Nephron (organoid): Measurements from ENCODE around the gene SLC4A2.

ENCODE experiments used
- H3K27ac Mint-ChIP-seq, 3 experiments: 2 replicates each; pipeline ENCODE4 v1.8.0; 2020; ENCODE audit warnings: mixed read lengths in 3 of 3, mild to moderate bottlenecking in 2 of 3, moderate library complexity in 1 of 3
- H3K27me3 Mint-ChIP-seq: 2 replicates; pipeline ENCODE4 v1.8.0; 2021; ENCODE audit warnings: low read depth, mild to moderate bottlenecking, moderate library complexity, mixed read lengths
- H3K36me3 Mint-ChIP-seq: 2 replicates; pipeline ENCODE4 v1.8.0; 2020; ENCODE audit warnings: low read depth, mixed read lengths
- H3K4me1 Mint-ChIP-seq: 2 replicates; pipeline ENCODE4 v1.8.0; 2020; ENCODE audit warnings: mixed read lengths
- H3K4me3 Mint-ChIP-seq, 3 experiments: 2 replicates each; pipeline ENCODE4 v1.8.0; 2020; ENCODE audit warnings: mild to moderate bottlenecking in 3 of 3, mixed read lengths in 3 of 3, moderate library complexity in 2 of 3
- H3K9me3 Mint-ChIP-seq: 2 replicates; pipeline ENCODE4 v1.8.0; 2020; ENCODE audit warnings: mixed read lengths
- TF ChIP-seq, protein P1 (sequence below), 3 experiments: fragments of 200-600 bp; sonication (generic); IDR thresholded peaks; one replicate each; pipeline ENCODE4 v1.5.0; 2021; ENCODE audit warnings: antibody characterized with exemption in 3 of 3; ENCODE audit not compliant: unreplicated experiment in 3 of 3

The SLC4A2 gene

GRCh38 chr7:151085329-151085690 is 25.9 kb downstream of the SLC4A2 start:
- Mint-ChIP-seq H3K27me3 (no peaks in the 10 kb centered on the region), H3K27ac (peak overlapping the region; percentile 90 to 97 (median 92)), H3K4me1 (peaks cover 40% of the 10 kb centered on the region), H3K4me3 (peak overlapping the region; percentile 91 to 94 (median 94)), H3K36me3 (no peaks in the 10 kb centered on the region), H3K9me3 (no peaks in the 10 kb centered on the region)
- TF ChIP-seq, protein P1, sequence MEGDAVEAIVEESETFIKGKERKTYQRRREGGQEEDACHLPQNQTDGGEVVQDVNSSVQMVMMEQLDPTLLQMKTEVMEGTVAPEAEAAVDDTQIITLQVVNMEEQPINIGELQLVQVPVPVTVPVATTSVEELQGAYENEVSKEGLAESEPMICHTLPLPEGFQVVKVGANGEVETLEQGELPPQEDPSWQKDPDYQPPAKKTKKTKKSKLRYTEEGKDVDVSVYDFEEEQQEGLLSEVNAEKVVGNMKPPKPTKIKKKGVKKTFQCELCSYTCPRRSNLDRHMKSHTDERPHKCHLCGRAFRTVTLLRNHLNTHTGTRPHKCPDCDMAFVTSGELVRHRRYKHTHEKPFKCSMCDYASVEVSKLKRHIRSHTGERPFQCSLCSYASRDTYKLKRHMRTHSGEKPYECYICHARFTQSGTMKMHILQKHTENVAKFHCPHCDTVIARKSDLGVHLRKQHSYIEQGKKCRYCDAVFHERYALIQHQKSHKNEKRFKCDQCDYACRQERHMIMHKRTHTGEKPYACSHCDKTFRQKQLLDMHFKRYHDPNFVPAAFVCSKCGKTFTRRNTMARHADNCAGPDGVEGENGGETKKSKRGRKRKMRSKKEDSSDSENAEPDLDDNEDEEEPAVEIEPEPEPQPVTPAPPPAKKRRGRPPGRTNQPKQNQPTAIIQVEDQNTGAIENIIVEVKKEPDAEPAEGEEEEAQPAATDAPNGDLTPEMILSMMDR (IDR thresholded peaks at IDR 0.05; ENCODE audit: unreplicated experiment in 3 of 3), result no peak

DNA sequence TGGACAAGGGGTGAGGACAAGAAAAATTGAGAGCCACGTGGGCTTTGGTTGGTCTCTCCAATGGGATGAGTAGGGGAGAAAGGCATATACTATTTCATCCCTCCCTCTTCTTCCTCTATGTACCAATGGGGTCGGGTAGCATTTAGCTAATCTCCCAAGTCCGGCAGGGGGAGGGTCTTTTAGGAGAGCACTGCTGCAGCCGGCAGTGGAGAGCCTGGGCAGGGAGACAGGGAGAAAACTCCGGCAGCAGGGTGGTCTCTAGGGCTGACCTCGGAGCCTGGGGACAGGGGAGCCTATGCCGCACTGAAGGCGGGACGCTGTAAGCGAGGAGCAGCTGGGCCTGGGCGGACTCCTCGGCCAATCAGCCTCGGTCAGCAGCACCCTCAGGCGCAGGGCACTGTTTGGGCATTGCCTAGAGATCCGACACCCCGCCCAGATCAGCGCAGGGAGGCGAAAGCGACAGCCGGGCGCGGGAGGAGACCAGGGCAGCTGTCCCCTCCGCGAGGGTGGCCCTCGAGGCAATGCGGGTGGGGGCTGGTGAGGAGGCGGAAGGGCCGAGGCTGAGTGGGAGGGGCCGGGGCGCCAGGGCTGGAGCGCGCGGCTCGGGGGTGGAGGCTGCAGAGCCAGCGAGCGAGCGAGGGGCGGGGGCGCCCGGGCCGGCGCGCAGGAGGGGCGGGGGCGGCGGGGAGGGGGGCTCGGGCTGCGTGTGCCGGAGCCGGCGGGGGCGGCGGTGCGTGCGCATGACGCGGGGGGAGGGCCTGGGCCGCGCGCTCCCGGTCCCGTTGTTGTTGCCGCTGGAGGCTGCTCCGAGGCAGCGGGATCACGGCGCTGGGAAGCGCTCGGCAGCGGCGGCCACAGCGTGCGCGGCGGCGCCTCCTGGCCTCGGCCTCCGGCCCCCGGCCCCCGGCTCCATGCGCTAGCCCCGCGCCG is 26.6 kb downstream of the SLC4A2 start, which contains the start of gene AGAP3:
AGAP3 (plus strand) TSS at position 785 of the 930 bp plus-strand sequence. CDS start 267 bp downstream, outside the sequence.
- Mint-ChIP-seq H3K27ac (peak within 1 kb of the TSS; percentile 90 to 97 (median 92)), H3K27me3 (no peaks in the 10 kb centered on the region), H3K9me3 (no peaks in the 10 kb centered on the region), H3K36me3 (no peaks in the 10 kb centered on the region), H3K4me3 (peak within 1 kb of the TSS; percentile 93 to 94 (median 94)), H3K4me1 (peaks cover 40% of the 10 kb centered on the region)
- TF ChIP-seq, protein P1 (IDR thresholded peaks at IDR 0.05; ENCODE audit: unreplicated experiment in 3 of 3), result no peak

DNA sequence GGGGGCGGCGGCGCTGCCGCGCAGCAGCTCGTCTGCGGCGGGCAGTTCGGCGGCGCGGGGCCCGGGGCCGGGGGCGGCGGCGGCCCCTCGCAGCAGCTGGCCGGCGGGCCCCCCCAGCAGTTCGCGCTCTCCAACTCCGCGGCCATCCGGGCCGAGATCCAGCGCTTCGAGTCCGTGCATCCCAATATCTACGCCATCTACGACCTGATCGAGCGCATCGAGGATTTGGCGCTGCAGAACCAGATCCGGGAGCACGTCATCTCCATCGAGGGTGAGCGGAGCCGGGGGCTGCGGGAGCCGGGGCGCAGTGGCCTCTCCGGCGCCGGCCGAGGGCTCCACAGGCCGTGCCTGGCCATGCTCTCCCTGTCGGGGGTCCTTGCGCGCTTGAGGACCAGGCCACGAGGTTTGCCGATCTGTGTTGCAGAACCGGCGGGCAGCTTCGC is 27.4 kb downstream of the SLC4A2 start:
- Mint-ChIP-seq H3K27me3 (peaks cover 4% of the 10 kb centered on the region), H3K27ac (peak overlapping the region; percentile 50 to 83 (median 83)), H3K4me1 (peaks cover 48% of the 10 kb centered on the region), H3K9me3 (no peaks in the 10 kb centered on the region), H3K4me3 (peak overlapping the region; percentile 87 to 93 (median 93)), H3K36me3 (no peaks in the 10 kb centered on the region)
- TF ChIP-seq, protein P1 (IDR thresholded peaks at IDR 0.05; ENCODE audit: unreplicated experiment in 3 of 3), result no peak

DNA sequence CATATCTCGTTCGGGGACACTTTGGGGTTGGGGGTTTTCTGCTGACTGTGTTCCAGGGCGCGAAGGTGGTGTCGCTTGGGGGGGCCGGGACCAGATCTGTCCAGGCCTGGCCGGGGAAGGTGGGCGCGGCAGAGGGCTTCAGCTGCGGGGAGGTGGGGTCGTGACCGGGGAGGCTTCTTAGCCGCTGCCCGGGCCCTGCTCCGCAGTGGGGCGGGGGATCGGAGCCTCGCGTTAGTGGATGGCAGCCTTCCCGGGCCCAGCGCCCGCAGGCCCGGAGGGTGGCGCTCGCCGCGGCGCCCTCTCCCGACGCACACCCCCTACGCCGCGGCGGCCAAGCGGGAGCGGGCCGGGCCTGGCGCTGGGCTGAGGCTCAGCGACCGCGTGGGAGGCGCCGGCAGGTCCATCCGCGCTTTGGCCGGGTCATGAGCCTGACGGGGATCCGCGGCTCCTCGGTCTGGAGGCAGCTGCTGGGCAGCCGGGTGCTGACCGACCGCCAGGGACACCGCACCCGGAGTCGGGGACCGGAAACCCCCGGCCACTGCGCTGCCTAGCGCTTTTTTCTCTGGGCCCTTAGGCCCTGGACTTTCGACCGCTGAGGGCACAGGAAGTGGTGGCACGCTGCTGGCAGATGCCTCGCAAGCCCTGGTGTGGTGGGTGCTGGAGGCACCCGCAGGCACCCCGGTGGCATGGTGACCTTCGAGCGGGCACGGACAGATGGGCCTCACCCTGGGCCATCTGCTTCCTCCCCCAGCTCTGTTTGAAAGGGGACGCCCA is 28.0 kb downstream of the SLC4A2 start:
- Mint-ChIP-seq H3K36me3 (no peaks in the 10 kb centered on the region), H3K4me3 (peak overlapping the region; percentile 87 to 93 (median 93)), H3K27ac (peak overlapping the region; percentile 50 to 83 (median 83)), H3K4me1 (peaks cover 47% of the 10 kb centered on the region), H3K27me3 (peaks cover 4% of the 10 kb centered on the region), H3K9me3 (no peaks in the 10 kb centered on the region)
- TF ChIP-seq, protein P1 (IDR thresholded peaks at IDR 0.05; ENCODE audit: unreplicated experiment in 3 of 3), result peak in 2 of 3 experiments; percentile 20 to 33

DNA sequence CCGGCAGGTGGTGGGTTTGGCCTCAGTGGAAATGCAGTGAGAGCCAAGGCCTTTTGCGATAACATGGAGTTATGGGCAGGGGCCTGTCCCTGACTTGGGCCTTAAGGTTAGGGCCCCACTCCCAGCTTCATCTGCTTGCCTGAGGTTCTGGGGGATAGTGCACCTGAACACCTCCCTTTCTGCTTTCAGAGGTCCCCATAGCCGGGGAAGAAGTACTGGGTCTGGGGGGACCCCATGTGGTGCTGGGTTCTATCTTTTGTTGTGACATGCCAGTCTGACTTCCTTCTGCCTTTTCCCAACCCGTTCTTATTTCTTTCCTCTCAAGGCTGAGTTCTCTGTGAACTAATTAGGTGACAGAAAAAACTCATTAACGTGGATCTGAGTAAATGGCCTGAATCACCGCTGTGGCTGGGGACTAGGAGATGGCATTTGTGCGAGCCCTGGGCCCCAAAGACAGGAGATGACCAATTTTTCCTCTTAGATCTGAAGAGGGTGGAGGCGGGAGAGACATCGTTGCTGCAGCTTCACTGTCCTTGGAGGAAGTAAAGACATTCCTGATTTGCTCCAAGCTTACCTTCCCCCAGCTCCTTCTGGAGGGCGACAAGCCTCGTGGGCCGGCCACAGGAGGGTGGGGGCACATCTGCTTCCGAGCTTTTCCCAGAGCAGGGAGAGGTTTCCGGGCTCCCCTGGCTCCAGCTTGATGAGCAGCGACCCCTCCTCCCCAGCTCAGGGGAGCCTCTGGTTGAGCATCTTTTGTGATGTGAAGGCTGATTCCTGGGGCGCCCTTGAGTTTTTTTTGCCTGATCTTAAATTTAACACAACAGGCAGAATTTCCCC is 28.8 kb downstream of the SLC4A2 start:
- Mint-ChIP-seq H3K4me3 (peak overlapping the region; percentile 87 to 88 (median 87)), H3K27me3 (peaks cover 4% of the 10 kb centered on the region), H3K27ac (peak overlapping the region; percentile 62 to 84 (median 74)), H3K9me3 (no peaks in the 10 kb centered on the region), H3K36me3 (no peaks in the 10 kb centered on the region), H3K4me1 (peaks cover 41% of the 10 kb centered on the region)
- TF ChIP-seq, protein P1 (IDR thresholded peaks at IDR 0.05; ENCODE audit: unreplicated experiment in 3 of 3), result no peak
